ENCODE results near the gene GSE1. TPM values are rescaled to one million over a fixed set of nuclear protein-coding genes. Genes with fewer than 3 reads are reported as not detected.

Gene GSE1
- total and polyA plus RNA-seq, 9 of the 15 experiments (the other 6 are each of a cell fraction or from before 2014, with no cell fraction given) = 12.2 to 244 (median 57.9) TPM

GRCh38 chr16:85649411-85650134, 36.5 kb downstream of the GSE1 start (continued):
- TF ChIP-seq, protein P1, sequence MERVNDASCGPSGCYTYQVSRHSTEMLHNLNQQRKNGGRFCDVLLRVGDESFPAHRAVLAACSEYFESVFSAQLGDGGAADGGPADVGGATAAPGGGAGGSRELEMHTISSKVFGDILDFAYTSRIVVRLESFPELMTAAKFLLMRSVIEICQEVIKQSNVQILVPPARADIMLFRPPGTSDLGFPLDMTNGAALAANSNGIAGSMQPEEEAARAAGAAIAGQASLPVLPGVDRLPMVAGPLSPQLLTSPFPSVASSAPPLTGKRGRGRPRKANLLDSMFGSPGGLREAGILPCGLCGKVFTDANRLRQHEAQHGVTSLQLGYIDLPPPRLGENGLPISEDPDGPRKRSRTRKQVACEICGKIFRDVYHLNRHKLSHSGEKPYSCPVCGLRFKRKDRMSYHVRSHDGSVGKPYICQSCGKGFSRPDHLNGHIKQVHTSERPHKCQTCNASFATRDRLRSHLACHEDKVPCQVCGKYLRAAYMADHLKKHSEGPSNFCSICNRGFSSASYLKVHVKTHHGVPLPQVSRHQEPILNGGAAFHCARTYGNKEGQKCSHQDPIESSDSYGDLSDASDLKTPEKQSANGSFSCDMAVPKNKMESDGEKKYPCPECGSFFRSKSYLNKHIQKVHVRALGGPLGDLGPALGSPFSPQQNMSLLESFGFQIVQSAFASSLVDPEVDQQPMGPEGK (CRISPR knock-in tag; IDR thresholded peaks at IDR 0.05; ENCODE audit: borderline replicate concordance) = no peak
- TF ChIP-seq ZNF583 (CRISPR knock-in tag; IDR thresholded peaks at IDR 0.05) = no peak
- TF ChIP-seq TRIM24 (IDR thresholded peaks at IDR 0.05) = no peak

GRCh38 chr16:85650135-85650843, 37.2 kb downstream of the GSE1 start:
- peaks cover 18% of the 10 kb centered on the region for H3K9me1 ChIP-seq (ENCODE audit: control insufficient read depth, insufficient read depth, low read length)
- TF ChIP-seq NBN (IDR thresholded peaks at IDR 0.05; ENCODE audit: low read depth) (no peak), ZBTB33 (CRISPR knock-in tag; IDR thresholded peaks at IDR 0.05) (peak; percentile 88), RBM22 (IDR thresholded peaks at IDR 0.05; ENCODE audit: low read depth, low read length, poor library complexity, severe bottlenecking) (peak; percentile 88), POLR2G (IDR thresholded peaks at IDR 0.05; ENCODE audit: low read depth, low read length) (peak; percentile 78), SFPQ (IDR thresholded peaks at IDR 0.05; ENCODE audit: low read depth, low read length) (no peak), POLR2A (conservative IDR thresholded peaks at IDR 0.05) (0 out of 2 replicates have a peak, but pooled peaks have one; percentile 40), POLR2AphosphoS5 (IDR thresholded peaks at IDR 0.05; ENCODE audit: control insufficient read depth, insufficient read depth, low read depth, low read length) (peak; percentile 25; the same call in 1 of the 2 replicates)
- H3K4me3 ChIP-seq = no peak overlapping the region
- H3K27me3 ChIP-seq (ENCODE audit: control insufficient read depth in 2 of 2, insufficient read depth in 2 of 2, low read length in 2 of 2) = no peaks in the 10 kb centered on the region
- intact Hi-C loops (cut with micrococcal nuclease) (no loop called here), in situ Hi-C loops (cut with MboI) (no loop called here)
- peaks cover 94% of the 10 kb centered on the region for H3K36me3 ChIP-seq (ENCODE audit: control insufficient read depth, insufficient read depth, low read length)
- H4K20me1 ChIP-seq (replicated peaks; ENCODE audit: control insufficient read depth, insufficient read depth, low read length) = peaks cover 54% of the 10 kb centered on the region
- H3K4me1 ChIP-seq (replicated peaks in 1 of 2; ENCODE audit: control insufficient read depth in 2 of 2, insufficient read depth in 2 of 2, low read length in 2 of 2) = peaks cover 9 to 89% of the 10 kb centered on the region in 2 experiments; a peak in 4 of 5 replicates
- peak overlapping the region in 1 of 2 experiments; percentile 35; a peak in 1 of 4 replicates for H3K9ac ChIP-seq (ENCODE audit: insufficient read depth in 1 of 2, low read depth in 2 of 2, low read length in 2 of 2)
- CTCF ChIA-PET (ENCODE audit: low intra/inter-chr PET ratio) = no interaction called here
- H3K9me3 ChIP-seq (replicated peaks; ENCODE audit: control insufficient read depth, insufficient read depth, low read depth, low read length) = no peaks in the 10 kb centered on the region
- no peak overlapping the region for H3K4me2 ChIP-seq (ENCODE audit: insufficient read depth, low read length)
- no peak for ATAC-seq
- H3K27ac ChIP-seq (ENCODE audit: extremely low read depth, low read depth, low read length) = no peak overlapping the region
- H2AFZ ChIP-seq (ENCODE audit: low read depth, low read length) = no peak overlapping the region
- H3K79me2 ChIP-seq (ENCODE audit: control insufficient read depth, insufficient read depth, low read length) = peaks cover 81% of the 10 kb centered on the region
- 96% methylated on average over 19 of the region's 39 CpGs for WGBS (ENCODE audit: insufficient coverage, low coverage, missing lambda C conversion rate)
- FAIRE-seq = no peak
- POLR2A ChIA-PET = interaction anchor here (0.6 to 2.0 kb wide), 6 partner anchors 8 to 221 kb away, joined by 3 to 9 read pairs (median 4); no protein-coding TSS in a partner anchor
- no TSS peak for BruUV-seq (replicated peaks)
- no peak for DNase-seq (ENCODE audit: extremely low read depth in 1 of 4, low spot score in 3 of 4)
